ENCODE results near the gene KRTAP10-3. TPM values are rescaled to one million over a fixed set of nuclear protein-coding genes. Genes with fewer than 3 reads are reported as not detected.

KRTAP10-3 gene
- polyA plus RNA-seq (2011; rRNA removed) (not detected in 2 replicates), polyA minus RNA-seq (2011; rRNA and poly(A)+ RNA removed) (not detected in 2 replicates)

- peaks cover 5% of the 10 kb centered on the region for H3K27me3 ChIP-seq (ENCODE audit: control insufficient read depth, insufficient read depth, low read length)
- H3K27ac ChIP-seq (ENCODE audit: low read depth, low read length): no peak within 1 kb of the TSS
- POLR2A ChIA-PET: no interaction called here
- CTCF ChIA-PET: no interaction called here
- no peak within 1 kb of the TSS for H3K4me3 ChIP-seq (ENCODE audit: low read depth, low read length)
- H3K9me3 ChIP-seq (ENCODE audit: control insufficient read depth, insufficient read depth, low read length): no peaks in the 10 kb centered on the region
- TF ChIP-seq CTCF (IDR thresholded peaks at IDR 0.05; ENCODE audit: low read depth, low read length): no peak
- DNase-seq (ENCODE audit: low read depth, low spot score): no peak
Measured at GRCh38 chr21:44558695-44559094, at the start of gene KRTAP10-3. Gene KRTAP10-3 (minus strand): TSS chr21:44558795. CDS start chr21:44558715, 80 bp downstream.

GRCh38 chr21:44606495-44606894, 47.9 kb upstream of the KRTAP10-3 start:
- CTCF ChIA-PET: no interaction called here
- Histone ChIP-seq H3K27ac (ENCODE audit: low read depth, low read length) (no peak overlapping the region), H3K4me3 (ENCODE audit: low read depth, low read length) (no peak overlapping the region), H3K27me3 (ENCODE audit: control insufficient read depth, insufficient read depth, low read length) (no peaks in the 10 kb centered on the region), H3K9me3 (ENCODE audit: control insufficient read depth, insufficient read depth, low read length) (peaks cover 2% of the 10 kb centered on the region)
- DNase-seq (ENCODE audit: low read depth, low spot score): no peak
- TF ChIP-seq CTCF (IDR thresholded peaks at IDR 0.05; ENCODE audit: low read depth, low read length): no peak
- POLR2A ChIA-PET: no interaction called here

- CTCF ChIA-PET: no interaction called here
- POLR2A ChIA-PET: no interaction called here
- no peak overlapping the region for H3K4me3 ChIP-seq (ENCODE audit: low read depth, low read length)
- no peak for DNase-seq (ENCODE audit: low read depth, low spot score)
- TF ChIP-seq CTCF (IDR thresholded peaks at IDR 0.05; ENCODE audit: low read depth, low read length): no peak
- no peaks in the 10 kb centered on the region for H3K27me3 ChIP-seq (ENCODE audit: control insufficient read depth, insufficient read depth, low read length)
- H3K9me3 ChIP-seq (ENCODE audit: control insufficient read depth, insufficient read depth, low read length): no peaks in the 10 kb centered on the region; the same call in 1 of the 2 replicates
- H3K27ac ChIP-seq (ENCODE audit: low read depth, low read length): no peak overlapping the region
Measured at GRCh38 chr21:44603911-44604310, 45.3 kb upstream of the KRTAP10-3 start.

- TF ChIP-seq CTCF (IDR thresholded peaks at IDR 0.05; ENCODE audit: low read depth, low read length): no peak
- ChIA-PET CTCF (no interaction called here), POLR2A (no interaction called here)
- H3K4me3 ChIP-seq (ENCODE audit: low read depth, low read length): no peak overlapping the region
- H3K9me3 ChIP-seq (ENCODE audit: control insufficient read depth, insufficient read depth, low read length): no peaks in the 10 kb centered on the region; the same call in 1 of the 2 replicates
- H3K27me3 ChIP-seq (ENCODE audit: control insufficient read depth, insufficient read depth, low read length): no peaks in the 10 kb centered on the region
- no peak for DNase-seq (ENCODE audit: low read depth, low spot score)
- H3K27ac ChIP-seq (ENCODE audit: low read depth, low read length): no peak overlapping the region
Measured at GRCh38 chr21:44603109-44603875, 44.7 kb upstream of the KRTAP10-3 start.

- Histone ChIP-seq H3K27ac (ENCODE audit: low read depth, low read length) (no peak overlapping the region), H3K9me3 (ENCODE audit: control insufficient read depth, insufficient read depth, low read length) (no peaks in the 10 kb centered on the region; the same call in 1 of the 2 replicates), H3K4me3 (ENCODE audit: low read depth, low read length) (no peak overlapping the region), H3K27me3 (ENCODE audit: control insufficient read depth, insufficient read depth, low read length) (no peaks in the 10 kb centered on the region)
- POLR2A ChIA-PET: no interaction called here
- CTCF ChIA-PET: no interaction called here
- DNase-seq (ENCODE audit: low read depth, low spot score): no peak
- no peak for TF ChIP-seq CTCF (IDR thresholded peaks at IDR 0.05; ENCODE audit: low read depth, low read length)
Measured at GRCh38 chr21:44602463-44602850, 43.9 kb upstream of the KRTAP10-3 start.
